GM23248 (cell line): ENCODE results near the gene PERCC1.

Source experiments
- EZH2 ChIP-seq: fragments of 200-600 bp; sonication (generic); IDR thresholded peaks from 2 replicates; pipeline ENCODE4 v1.6.1; 2018; ENCODE audit warnings: antibody characterized with exemption, mild to moderate bottlenecking; ENCODE audit not compliant: insufficient read depth, poor library complexity, severe bottlenecking
- EZH2phosphoT487 ChIP-seq: fragments of 200-600 bp; sonication (generic); IDR thresholded peaks from 2 replicates; pipeline ENCODE4 v1.6.1; 2018; ENCODE audit warnings: antibody characterized with exemption, moderate library complexity, mild to moderate bottlenecking, low read depth; ENCODE audit not compliant: insufficient read depth

DNA sequence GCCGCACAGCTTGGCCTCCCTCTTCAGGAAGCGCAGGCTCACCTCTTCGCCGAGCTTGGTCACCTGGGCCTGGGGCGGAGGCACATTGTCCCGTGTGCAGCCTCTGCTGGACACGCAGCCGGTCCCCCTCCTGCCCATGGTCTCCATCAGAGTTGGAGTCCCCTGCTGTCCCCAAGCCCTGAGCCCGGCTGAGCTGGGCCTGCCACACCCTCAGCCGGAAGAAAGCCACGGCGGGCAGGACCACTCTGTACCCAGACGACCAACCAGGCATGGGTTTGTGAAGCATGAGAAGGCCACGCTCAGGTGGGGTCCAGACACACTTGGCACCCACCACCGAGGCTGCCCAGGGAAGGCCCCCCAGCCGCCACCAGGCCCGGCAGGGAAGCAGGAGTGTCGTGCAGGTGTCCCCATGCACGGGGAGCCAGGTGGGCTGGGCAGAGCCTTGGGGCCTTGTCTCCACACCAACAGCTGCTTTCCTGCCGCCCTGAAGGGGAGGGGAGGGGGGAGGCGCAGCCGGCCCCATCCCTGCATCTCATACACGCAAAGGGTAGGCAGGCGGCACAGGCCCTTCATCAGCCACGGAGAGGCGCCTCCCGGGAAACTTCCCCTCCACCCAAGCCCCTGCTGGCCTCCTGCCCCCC lies 8.3 kb downstream of the PERCC1 start:
- TF ChIP-seq EZH2 (no peak), EZH2phosphoT487 (no peak)
